GM18951 (cell line): Measurements from ENCODE around the gene HCAR2.
"Not testable (repeated sequence)": the region's sequence is repeated elsewhere in the genome, so short reads cannot be mapped to it uniquely, and the experiment has no call there.

Experiments
- POLR2A ChIP-seq: IDR thresholded peaks from 4 replicates; pipeline ENCODE4 v1.6.1; 2011; ENCODE audit warnings: mild to moderate bottlenecking; ENCODE audit not compliant: insufficient read length, insufficient read depth; ENCODE audit errors: extremely low read depth
- in situ Hi-C: fragments of 300-500 bp; cut with MboI; formaldehyde crosslinking; loops from one replicate; pipeline ENCODE4 v1.12.0; 2022; ENCODE audit warnings: low sequenced_read_pairs, mixed read lengths, inconsistent platforms; ENCODE audit not compliant: unreplicated experiment

The HCAR2 gene

GRCh38 chr12:122661246-122661645 is 41.9 kb downstream of the HCAR2 start:
- in situ Hi-C loops = no loop called here
- TF ChIP-seq POLR2A = no peak

GRCh38 chr12:122659579-122659978 is 43.6 kb downstream of the HCAR2 start:
- no peak for TF ChIP-seq POLR2A
- in situ Hi-C loops = no loop called here

DNA sequence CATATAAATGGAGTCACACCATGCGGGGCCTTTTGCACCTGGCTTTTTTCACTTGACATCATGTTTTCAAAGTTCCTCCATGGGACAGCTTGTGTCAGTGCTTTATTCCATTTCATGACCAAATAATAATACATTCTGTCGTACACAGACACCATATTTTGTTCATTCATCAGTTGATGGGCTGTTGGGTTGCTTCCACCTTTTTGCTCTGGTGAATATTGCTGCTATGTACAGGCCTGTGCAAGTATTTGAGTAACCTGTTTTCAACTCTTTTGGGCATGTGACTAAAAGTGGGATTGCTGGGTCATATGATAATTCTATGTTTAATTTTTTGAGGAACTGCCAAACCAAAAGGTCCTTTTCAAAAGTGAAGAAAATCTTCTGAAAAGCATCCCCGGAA is 46.9 kb downstream of the HCAR2 start:
- in situ Hi-C loops = no loop called here
- no peak for TF ChIP-seq POLR2A

DNA sequence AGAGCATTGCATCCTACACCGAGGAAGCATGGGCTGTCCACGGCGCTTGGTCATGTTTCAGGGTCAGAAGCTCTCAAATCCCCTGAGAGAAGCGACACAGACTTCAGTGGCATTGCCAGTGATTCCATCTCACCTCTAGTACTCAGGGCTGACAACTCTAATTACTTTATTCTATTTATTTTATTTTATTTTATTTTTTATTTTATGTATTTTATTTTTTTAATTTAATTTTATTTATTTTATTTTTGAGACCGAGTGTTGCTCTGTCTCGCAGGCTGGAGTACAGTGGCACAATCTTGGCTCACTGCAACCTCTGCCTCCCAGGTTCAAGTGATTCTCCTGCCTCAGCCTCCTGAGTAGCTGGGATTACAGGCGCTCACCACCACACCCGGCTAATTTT is 49.9 kb downstream of the HCAR2 start:
- in situ Hi-C loops = not testable (repeated sequence)

GRCh38 chr12:122651520-122652224 is 51.5 kb downstream of the HCAR2 start:
- no peak for TF ChIP-seq POLR2A
- in situ Hi-C loops = no loop called here
